ENCODE measurements around the gene TMC5.

TMC5 gene

DNA sequence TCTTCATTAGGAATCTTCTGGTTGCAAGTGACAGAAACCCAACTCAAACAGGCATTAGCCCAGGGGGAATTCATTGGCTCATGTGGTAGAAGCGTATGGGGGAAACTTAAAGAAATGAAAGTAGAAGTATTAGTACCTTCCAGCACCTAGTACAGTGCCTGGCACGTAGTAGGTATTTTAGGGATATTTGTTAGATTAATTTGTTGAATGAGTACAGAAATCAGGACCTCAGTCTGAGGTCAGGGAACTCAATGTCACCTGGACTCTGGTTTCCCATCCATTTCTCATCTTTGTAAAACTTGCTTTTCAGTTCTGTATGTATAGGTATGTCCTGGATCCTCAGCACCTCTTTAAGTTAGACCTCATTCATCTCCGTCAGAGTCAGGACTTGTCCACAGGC is 32.5 kb downstream of the TMC5 start:
- Histone ChIP-seq H3K36me3 (ENCODE audit: control insufficient read depth in 1 of 2, insufficient read depth in 2 of 2, low read length in 2 of 2) (no peaks in the 10 kb centered on the region), H3K79me1 (ENCODE audit: low read length) (no peaks in the 10 kb centered on the region), H3K4ac (ENCODE audit: low read depth, low read length) (no peak overlapping the region), H4K8ac (ENCODE audit: low read depth, low read length) (no peak overlapping the region), H3K14ac (ENCODE audit: low read length) (no peak overlapping the region), H3K9me3 (ENCODE audit: insufficient read depth, low read depth, low read length) (no peaks in the 10 kb centered on the region), H3K4me1 (ENCODE audit: control insufficient read depth in 1 of 2, insufficient read depth in 2 of 2, low read length in 2 of 2) (no peaks in the 10 kb centered on the region), H2BK5ac (ENCODE audit: low read depth, low read length, poor library complexity) (no peak overlapping the region), H3K79me2 (ENCODE audit: control insufficient read depth, insufficient read depth, low read length, poor library complexity) (no peaks in the 10 kb centered on the region), H3K23ac (ENCODE audit: low read length) (no peak overlapping the region), H4K12ac (ENCODE audit: low read depth, low read length) (no peak overlapping the region), H3K9ac (ENCODE audit: low read length) (no peak overlapping the region), H3K4me3 (ENCODE audit: low read depth, low read length) (no peak overlapping the region), H4K91ac (ENCODE audit: low read depth, low read length) (no peak overlapping the region), H2BK12ac (ENCODE audit: low read length) (no peak overlapping the region), H2AFZ (ENCODE audit: insufficient read depth, low read length, poor library complexity) (no peak overlapping the region), H2BK120ac (ENCODE audit: insufficient read depth, low read length, poor library complexity) (no peak overlapping the region), H3K27ac (ENCODE audit: low read depth, low read length) (no peak overlapping the region), H3K27me3 (ENCODE audit: insufficient read depth, low read length) (no peaks in the 10 kb centered on the region), H3K4me2 (ENCODE audit: low read length) (no peak overlapping the region), H2AK5ac (ENCODE audit: low read length) (no peak overlapping the region), H3K18ac (ENCODE audit: low read length) (no peak overlapping the region)
- WGBS (ENCODE audit: extremely low coverage, insufficient coverage, insufficient read length): no CpG with 5 or more reads among the region's 3 CpGs
- DNase-seq: no peak

DNA sequence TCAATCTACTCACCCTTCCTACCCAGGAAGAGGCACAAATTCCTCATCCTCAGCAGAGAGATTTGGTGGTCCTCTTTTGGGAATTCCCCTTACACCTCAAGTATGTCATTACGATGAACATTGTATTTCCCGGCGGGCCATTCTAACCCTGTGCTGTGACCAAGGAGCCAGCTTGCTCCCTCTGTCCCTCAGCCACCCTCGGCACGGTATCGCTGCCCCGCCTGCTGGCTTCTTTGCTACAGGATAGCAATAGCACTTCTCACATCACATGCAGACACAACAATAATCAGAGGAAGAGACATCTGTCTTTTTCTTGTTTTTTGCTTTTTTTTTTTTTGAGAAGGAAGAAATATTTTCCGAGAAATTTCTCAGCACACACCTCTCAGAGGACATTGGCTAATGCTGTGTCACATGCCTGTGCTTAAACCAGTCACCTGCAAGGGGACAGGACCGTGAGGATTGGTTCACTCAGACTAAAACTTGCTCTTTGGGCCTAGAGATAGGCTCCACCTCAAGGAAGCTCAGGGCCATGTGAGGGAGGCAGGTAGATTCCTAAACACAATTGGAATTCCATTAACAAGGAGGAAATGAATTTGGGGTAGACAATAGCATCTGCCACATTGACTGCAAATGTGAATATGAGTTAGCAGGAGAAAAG is 41.2 kb downstream of the TMC5 start:
- DNase-seq: no peak
- H3K23ac ChIP-seq (ENCODE audit: low read length): no peak overlapping the region
- no CpG with 5 or more reads among the region's 9 CpGs for WGBS (ENCODE audit: extremely low coverage, insufficient coverage, insufficient read length)
- no peak overlapping the region for H3K4me2 ChIP-seq (ENCODE audit: low read length)
- H2BK12ac ChIP-seq (ENCODE audit: low read length): no peak overlapping the region
- no peaks in the 10 kb centered on the region for H3K36me3 ChIP-seq (ENCODE audit: control insufficient read depth in 1 of 2, insufficient read depth in 2 of 2, low read length in 2 of 2)
- no peaks in the 10 kb centered on the region for H3K9me3 ChIP-seq (ENCODE audit: insufficient read depth, low read depth, low read length)
- H3K79me1 ChIP-seq (ENCODE audit: low read length): no peaks in the 10 kb centered on the region
- H3K18ac ChIP-seq (ENCODE audit: low read length): no peak overlapping the region
- no peaks in the 10 kb centered on the region for H3K79me2 ChIP-seq (ENCODE audit: control insufficient read depth, insufficient read depth, low read length, poor library complexity)
- no peak overlapping the region for H3K4me3 ChIP-seq (ENCODE audit: low read depth, low read length)
- no peak overlapping the region for H4K12ac ChIP-seq (ENCODE audit: low read depth, low read length)
- H3K27ac ChIP-seq (ENCODE audit: low read depth, low read length): no peak overlapping the region
- H3K4ac ChIP-seq (ENCODE audit: low read depth, low read length): no peak overlapping the region
- no peak overlapping the region for H3K9ac ChIP-seq (ENCODE audit: low read length)
- no peaks in the 10 kb centered on the region for H3K27me3 ChIP-seq (ENCODE audit: insufficient read depth, low read length)
- H2AK5ac ChIP-seq (ENCODE audit: low read length): no peak overlapping the region
- no peak overlapping the region for H3K14ac ChIP-seq (ENCODE audit: low read length)
- H2BK120ac ChIP-seq (ENCODE audit: insufficient read depth, low read length, poor library complexity): no peak overlapping the region
- H4K91ac ChIP-seq (ENCODE audit: low read depth, low read length): no peak overlapping the region
- H2AFZ ChIP-seq (ENCODE audit: insufficient read depth, low read length, poor library complexity): no peak overlapping the region
- H2BK5ac ChIP-seq (ENCODE audit: low read depth, low read length, poor library complexity): no peak overlapping the region
- peaks cover 5% of the 10 kb centered on the region in 2 experiments for H3K4me1 ChIP-seq (ENCODE audit: control insufficient read depth in 1 of 2, insufficient read depth in 2 of 2, low read length in 2 of 2)
- H4K8ac ChIP-seq (ENCODE audit: low read depth, low read length): no peak overlapping the region

DNA sequence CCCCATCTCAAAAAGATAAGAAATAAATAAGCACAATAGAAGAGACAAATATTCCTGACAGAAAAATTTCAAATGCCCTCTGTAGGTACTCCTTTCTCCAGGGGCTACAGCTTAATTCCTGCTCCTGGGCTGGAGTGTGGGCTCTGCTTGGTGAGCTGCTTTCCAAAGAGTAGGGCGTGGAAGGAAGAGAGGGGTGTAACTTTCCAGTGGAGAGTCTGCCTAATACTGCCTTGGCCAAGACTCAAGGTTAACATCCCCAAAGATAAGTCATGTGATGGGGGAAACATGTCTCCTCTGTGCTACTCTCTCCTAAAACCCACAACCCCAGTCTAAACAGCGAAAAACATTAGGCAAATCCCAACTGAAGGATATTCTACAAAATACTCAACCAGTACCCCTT is 42.7 kb downstream of the TMC5 start:
- Histone ChIP-seq H2BK5ac (ENCODE audit: low read depth, low read length, poor library complexity) (no peak overlapping the region), H3K36me3 (ENCODE audit: control insufficient read depth in 1 of 2, insufficient read depth in 2 of 2, low read length in 2 of 2) (no peaks in the 10 kb centered on the region), H3K27me3 (ENCODE audit: insufficient read depth, low read length) (no peaks in the 10 kb centered on the region), H3K79me2 (ENCODE audit: control insufficient read depth, insufficient read depth, low read length, poor library complexity) (no peaks in the 10 kb centered on the region), H3K18ac (ENCODE audit: low read length) (no peak overlapping the region), H2AFZ (ENCODE audit: insufficient read depth, low read length, poor library complexity) (no peak overlapping the region), H3K79me1 (ENCODE audit: low read length) (no peaks in the 10 kb centered on the region), H3K4me3 (ENCODE audit: low read depth, low read length) (no peak overlapping the region), H4K8ac (ENCODE audit: low read depth, low read length) (no peak overlapping the region), H4K12ac (ENCODE audit: low read depth, low read length) (no peak overlapping the region), H2AK5ac (ENCODE audit: low read length) (no peak overlapping the region), H3K9me3 (ENCODE audit: insufficient read depth, low read depth, low read length) (no peaks in the 10 kb centered on the region), H3K4me1 (ENCODE audit: control insufficient read depth in 1 of 2, insufficient read depth in 2 of 2, low read length in 2 of 2) (peaks cover 10% of the 10 kb centered on the region in 2 experiments), H3K14ac (ENCODE audit: low read length) (no peak overlapping the region), H3K23ac (ENCODE audit: low read length) (no peak overlapping the region), H3K27ac (ENCODE audit: low read depth, low read length) (no peak overlapping the region), H2BK12ac (ENCODE audit: low read length) (no peak overlapping the region), H2BK120ac (ENCODE audit: insufficient read depth, low read length, poor library complexity) (no peak overlapping the region), H3K9ac (ENCODE audit: low read length) (no peak overlapping the region), H3K4ac (ENCODE audit: low read depth, low read length) (no peak overlapping the region), H3K4me2 (ENCODE audit: low read length) (no peak overlapping the region), H4K91ac (ENCODE audit: low read depth, low read length) (no peak overlapping the region)
- no CpG with 5 or more reads among the region's 2 CpGs for WGBS (ENCODE audit: extremely low coverage, insufficient coverage, insufficient read length)
- DNase-seq: no peak

DNA sequence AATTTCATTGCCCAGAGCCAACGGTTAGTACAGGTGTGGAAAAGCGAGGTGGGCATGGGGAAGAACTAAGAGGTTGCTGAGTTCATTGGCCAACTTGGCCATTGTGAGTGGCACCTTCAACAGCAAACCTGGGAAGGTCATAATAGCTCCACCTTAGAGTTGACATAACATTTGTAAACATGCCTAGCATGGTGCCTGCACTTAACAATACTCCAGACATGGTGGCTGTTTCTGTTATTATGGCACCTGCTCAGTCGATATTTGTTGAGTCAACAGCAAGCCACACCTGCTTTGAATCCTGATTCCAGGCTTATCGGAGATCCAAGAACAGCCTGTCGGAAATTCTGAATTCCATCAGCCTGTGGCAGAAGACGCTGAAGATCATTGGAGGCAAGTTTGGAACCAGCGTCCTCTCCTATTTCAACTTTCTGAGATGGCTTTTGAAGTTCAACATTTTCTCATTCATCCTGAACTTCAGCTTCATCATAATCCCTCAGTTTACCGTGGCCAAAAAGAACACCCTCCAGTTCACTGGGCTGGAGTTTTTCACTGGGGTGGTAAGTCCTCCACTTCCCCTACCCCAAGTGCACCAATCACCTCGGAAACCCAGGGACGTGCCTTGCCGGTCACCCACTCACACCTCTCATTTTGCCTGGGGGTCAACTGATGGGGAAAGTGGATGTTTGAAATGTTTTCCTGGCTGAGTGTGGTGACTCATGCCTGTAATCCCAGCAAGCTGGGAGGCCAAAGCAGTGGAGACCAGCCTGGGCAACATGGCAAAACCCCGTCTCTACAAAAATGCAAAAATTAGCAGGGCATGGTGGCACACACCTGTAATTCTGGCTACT is 46.0 kb downstream of the TMC5 start:
- Histone ChIP-seq H4K12ac (ENCODE audit: low read depth, low read length) (no peak overlapping the region), H3K4me2 (ENCODE audit: low read length) (no peak overlapping the region), H3K4me1 (ENCODE audit: control insufficient read depth in 1 of 2, insufficient read depth in 2 of 2, low read length in 2 of 2) (peaks cover 10% of the 10 kb centered on the region in 2 experiments), H2AFZ (ENCODE audit: insufficient read depth, low read length, poor library complexity) (no peak overlapping the region), H3K79me1 (ENCODE audit: low read length) (no peaks in the 10 kb centered on the region), H3K14ac (ENCODE audit: low read length) (no peak overlapping the region), H3K4ac (ENCODE audit: low read depth, low read length) (no peak overlapping the region), H4K91ac (ENCODE audit: low read depth, low read length) (no peak overlapping the region), H3K9me3 (ENCODE audit: insufficient read depth, low read depth, low read length) (no peaks in the 10 kb centered on the region), H3K27me3 (ENCODE audit: insufficient read depth, low read length) (no peaks in the 10 kb centered on the region), H4K8ac (ENCODE audit: low read depth, low read length) (no peak overlapping the region), H2BK5ac (ENCODE audit: low read depth, low read length, poor library complexity) (no peak overlapping the region), H3K27ac (ENCODE audit: low read depth, low read length) (no peak overlapping the region), H3K9ac (ENCODE audit: low read length) (no peak overlapping the region), H3K4me3 (ENCODE audit: low read depth, low read length) (no peak overlapping the region), H3K36me3 (ENCODE audit: control insufficient read depth in 1 of 2, insufficient read depth in 2 of 2, low read length in 2 of 2) (no peaks in the 10 kb centered on the region), H3K18ac (ENCODE audit: low read length) (no peak overlapping the region), H3K23ac (ENCODE audit: low read length) (no peak overlapping the region), H2BK120ac (ENCODE audit: insufficient read depth, low read length, poor library complexity) (no peak overlapping the region), H3K79me2 (ENCODE audit: control insufficient read depth, insufficient read depth, low read length, poor library complexity) (no peaks in the 10 kb centered on the region), H2BK12ac (ENCODE audit: low read length) (no peak overlapping the region), H2AK5ac (ENCODE audit: low read length) (no peak overlapping the region)
- WGBS (ENCODE audit: extremely low coverage, insufficient coverage, insufficient read length): no CpG with 5 or more reads among the region's 12 CpGs
- peak; percentile 87 to 95 for DNase-seq
